NCI-H1436 (cell line): ENCODE measurements around the gene SMAD6.
"Not testable (repeated sequence)": the region's sequence is repeated elsewhere in the genome, so short reads cannot be mapped to it uniquely, and the experiment has no call there.

Experiments
- DNase-seq: peaks from one replicate; lab custom pipeline; 2025; lab: John Stamatoyannopoulos, UW

Gene SMAD6

GRCh38 chr15:66677336-66677735 is 24.7 kb upstream of the SMAD6 start:
- DNase-seq = no peak

- no peak for DNase-seq
Measured at GRCh38 chr15:66679061-66679656, 22.9 kb upstream of the SMAD6 start.

- no peak for DNase-seq
Measured at GRCh38 chr15:66679657-66680108, 22.4 kb upstream of the SMAD6 start.

GRCh38 chr15:66680502-66680901 is 21.5 kb upstream of the SMAD6 start:
- no peak for DNase-seq

- DNase-seq = no peak
Measured at GRCh38 chr15:66681395-66681794, 20.6 kb upstream of the SMAD6 start.

- no peak for DNase-seq
Measured at GRCh38 chr15:66682246-66682645, 19.8 kb upstream of the SMAD6 start.

- DNase-seq = no peak
Measured at GRCh38 chr15:66682865-66683264, 19.2 kb upstream of the SMAD6 start.

- no peak for DNase-seq
Measured at GRCh38 chr15:66684136-66684681, 17.8 kb upstream of the SMAD6 start.

- no peak for DNase-seq
Measured at GRCh38 chr15:66685638-66686150, 16.3 kb upstream of the SMAD6 start.

GRCh38 chr15:66690912-66691311 is 11.1 kb upstream of the SMAD6 start:
- DNase-seq = not testable (repeated sequence)

- DNase-seq = no peak
Measured at GRCh38 chr15:66691727-66692126, 10.3 kb upstream of the SMAD6 start.

GRCh38 chr15:66692391-66692790 is 9.6 kb upstream of the SMAD6 start:
- no peak for DNase-seq

GRCh38 chr15:66692808-66693596 is 9.0 kb upstream of the SMAD6 start:
- DNase-seq = no peak

GRCh38 chr15:66696770-66697169 is 5.3 kb upstream of the SMAD6 start:
- DNase-seq = no peak

GRCh38 chr15:66698318-66698961 is 3.6 kb upstream of the SMAD6 start:
- DNase-seq = peak; percentile 43

GRCh38 chr15:66698971-66699370 is 3.1 kb upstream of the SMAD6 start:
- DNase-seq = no peak

GRCh38 chr15:66700412-66700801 is 1.6 kb upstream of the SMAD6 start:
- DNase-seq = no peak

- DNase-seq = peak; percentile 75
Measured at GRCh38 chr15:66700802-66701421, 1.1 kb upstream of the SMAD6 start.

- no peak for DNase-seq
Measured at GRCh38 chr15:66701422-66702034, 508 bp upstream of the SMAD6 start.

- DNase-seq = no peak
Measured at GRCh38 chr15:66702787-66703539, 927 bp downstream of the SMAD6 start.

- no peak for DNase-seq
Measured at GRCh38 chr15:66703540-66703941, 1.5 kb downstream of the SMAD6 start.
